ENCODE data around the gene KSR1. TPM values are rescaled to one million over a fixed set of nuclear protein-coding genes. Genes with fewer than 3 reads are reported as not detected.
"Not testable (repeated sequence)": the region's sequence is repeated elsewhere in the genome, so short reads cannot be mapped to it uniquely, and the experiment has no call there.

Gene KSR1
- total RNA-seq, 1 experiment from 2014 or later = 21.7 TPM

GRCh38 chr17:27670791-27671590 is 214.7 kb downstream of the KSR1 start:
- Histone ChIP-seq H3K9me3 (ENCODE audit: control insufficient read depth, insufficient read depth, low read depth, low read length) (no peaks in the 10 kb centered on the region), H3K27ac (ENCODE audit: low read length) (no peak overlapping the region), H3K27me3 (ENCODE audit: control insufficient read depth, insufficient read depth, low read length) (no peaks in the 10 kb centered on the region), H3K4me1 (ENCODE audit: control insufficient read depth, insufficient read depth, low read length) (no peaks in the 10 kb centered on the region), H3K36me3 (ENCODE audit: control insufficient read depth, insufficient read depth, low read length) (no peaks in the 10 kb centered on the region), H3K4me3 (ENCODE audit: low read depth in 2 of 2, low read length in 2 of 2) (no peak overlapping the region)
- ChIA-PET CTCF (no interaction called here), POLR2A (no interaction called here)
- no peak for ATAC-seq
- no TSS peak for BruUV-seq (replicated peaks)
- in situ Hi-C loops (cut with HindIII; ENCODE audit: low pct_unique_long_range_greater_than_20kb, low sequenced_read_pairs) = no loop called here
- intact Hi-C loops (cut with micrococcal nuclease; ENCODE audit: unreplicated experiment) = no loop called here
- no peak for DNase-seq (ENCODE audit: low read depth, low spot score)
- no peak for TF ChIP-seq SIN3A (IDR thresholded peaks at IDR 0.05; ENCODE audit: borderline replicate concordance, insufficient read depth, low read depth, low read length)
- no peak for TF ChIP-seq POLR2AphosphoS5 (IDR thresholded peaks at IDR 0.05; ENCODE audit: low read depth, low read length)

GRCh38 chr17:27671591-27671910 is 215.3 kb downstream of the KSR1 start:
- POLR2A ChIA-PET = no interaction called here

GRCh38 chr17:27671977-27672480 is 215.8 kb downstream of the KSR1 start:
- H3K4me3 ChIP-seq (ENCODE audit: low read depth in 2 of 2, low read length in 2 of 2); H3K4me1 ChIP-seq (ENCODE audit: control insufficient read depth, insufficient read depth, low read length); H3K9me3 ChIP-seq (ENCODE audit: control insufficient read depth, insufficient read depth, low read depth, low read length); BruUV-seq (replicated peaks); intact Hi-C loops (cut with micrococcal nuclease; ENCODE audit: unreplicated experiment); POLR2A ChIA-PET; in situ Hi-C loops (cut with HindIII; ENCODE audit: low pct_unique_long_range_greater_than_20kb, low sequenced_read_pairs); DNase-seq (ENCODE audit: low read depth, low spot score); ATAC-seq; H3K36me3 ChIP-seq (ENCODE audit: control insufficient read depth, insufficient read depth, low read length); H3K27ac ChIP-seq (ENCODE audit: low read length); CTCF ChIA-PET; H3K27me3 ChIP-seq (ENCODE audit: control insufficient read depth, insufficient read depth, low read length): not testable (repeated sequence)

More at GRCh38 chr17:27671591-27671910, 215.3 kb downstream of the KSR1 start:
- Histone ChIP-seq H3K9me3 (ENCODE audit: control insufficient read depth, insufficient read depth, low read depth, low read length) (no peaks in the 10 kb centered on the region), H3K4me3 (ENCODE audit: low read depth in 2 of 2, low read length in 2 of 2) (no peak overlapping the region), H3K4me1 (ENCODE audit: control insufficient read depth, insufficient read depth, low read length) (no peaks in the 10 kb centered on the region), H3K36me3 (ENCODE audit: control insufficient read depth, insufficient read depth, low read length) (no peaks in the 10 kb centered on the region), H3K27ac (ENCODE audit: low read length) (no peak overlapping the region), H3K27me3 (ENCODE audit: control insufficient read depth, insufficient read depth, low read length) (no peaks in the 10 kb centered on the region)
- in situ Hi-C loops (cut with HindIII; ENCODE audit: low pct_unique_long_range_greater_than_20kb, low sequenced_read_pairs) = no loop called here
- intact Hi-C loops (cut with micrococcal nuclease; ENCODE audit: unreplicated experiment) = no loop called here
- CTCF ChIA-PET = no interaction called here
- BruUV-seq (replicated peaks) = no TSS peak
- ATAC-seq (peak; percentile 43; the same call in 1 of the 2 replicates), DNase-seq (ENCODE audit: low read depth, low spot score) (no peak)
- TF ChIP-seq POLR2AphosphoS5 (IDR thresholded peaks at IDR 0.05; ENCODE audit: low read depth, low read length) = no peak
- TF ChIP-seq TCF7L2 (IDR thresholded peaks at IDR 0.05; ENCODE audit: low read depth, low read length) = no peak
- no peak for TF ChIP-seq REST (IDR thresholded peaks at IDR 0.05; ENCODE audit: insufficient read depth in 1 of 2, low read depth in 2 of 2, low read length in 1 of 2)
- no peak for TF ChIP-seq CTCF (IDR thresholded peaks at IDR 0.05)
- no peak for TF ChIP-seq SIN3A (IDR thresholded peaks at IDR 0.05; ENCODE audit: borderline replicate concordance, insufficient read depth, low read depth, low read length)

All from Panc1 (cell line).